Measurements from ENCODE around the gene KDM3B. TPM values are rescaled to one million over a fixed set of nuclear protein-coding genes. Genes with fewer than 3 reads are reported as not detected.

KDM3B gene
- polyA plus RNA-seq, 1 of the 3 experiments (the other 2 are of a cell fraction): 22.4 TPM

GRCh38 chr5:138346889-138347288 is 5.6 kb upstream of the KDM3B start:
- no peaks in the 10 kb centered on the region for H4K20me1 ChIP-seq (ENCODE audit: insufficient read depth)
- DNase-seq: no peak
- CTCF ChIA-PET: interaction anchor here (0.8 to 8.9 kb wide), 2 partner anchors 10 to 201 kb away, joined by 3 to 239 read pairs; partner anchors contain the start of genes CDC25C and FAM53C
- peaks cover 36% of the 10 kb centered on the region for H3F3A ChIP-seq (replicated peaks; ENCODE audit: insufficient read depth)
- no peak overlapping the region for H3K27ac ChIP-seq (ENCODE audit: low read depth in 2 of 2, low read length in 1 of 2)
- no peak overlapping the region for H2AFZ ChIP-seq (ENCODE audit: low read depth)
- WGBS (ENCODE audit: low lambda C conversion rate): 99% methylated on average over 11 of the region's 14 CpGs
- H3K4me2 ChIP-seq: no peak overlapping the region
- no peaks in the 10 kb centered on the region for H3K9me3 ChIP-seq
- TF ChIP-seq ELF1 (IDR thresholded peaks at IDR 0.05): no peak
- H3K27me3 ChIP-seq (ENCODE audit: insufficient read depth): no peaks in the 10 kb centered on the region
- no peaks in the 10 kb centered on the region for H3K9me2 ChIP-seq
- no peak overlapping the region for H3K9ac ChIP-seq
- H3K4me3 ChIP-seq (ENCODE audit: low read depth in 2 of 2, low read length in 1 of 2): no peak overlapping the region
- peaks cover 15% of the 10 kb centered on the region for H3K79me2 ChIP-seq (ENCODE audit: insufficient read depth)
- no peaks in the 10 kb centered on the region for H3K4me1 ChIP-seq (ENCODE audit: control insufficient read depth in 1 of 2, insufficient read depth in 2 of 2, low read depth in 1 of 2, low read length in 1 of 2)
- peaks cover 45 to 62% of the 10 kb centered on the region in 2 experiments for H3K36me3 ChIP-seq (replicated peaks in 1 of 2; ENCODE audit: control insufficient read depth in 1 of 2, insufficient read depth in 2 of 2, low read length in 1 of 2)
- POLR2A ChIA-PET: interaction anchor here (2.3 kb wide), 1 partner anchor 9 kb away, joined by 8 read pairs; the partner anchor contains the start of gene FAM53C

- Histone ChIP-seq H3K27me3 (ENCODE audit: insufficient read depth) (no peaks in the 10 kb centered on the region), H3K9ac (no peak overlapping the region), H3K4me3 (ENCODE audit: low read depth in 2 of 2, low read length in 1 of 2) (no peak overlapping the region), H3K4me1 (ENCODE audit: control insufficient read depth in 1 of 2, insufficient read depth in 2 of 2, low read depth in 1 of 2, low read length in 1 of 2) (peaks cover 7 to 9% of the 10 kb centered on the region in 2 experiments; a peak in 3 of 4 replicates), H3F3A (replicated peaks; ENCODE audit: insufficient read depth) (peaks cover 46% of the 10 kb centered on the region), H3K9me2 (no peaks in the 10 kb centered on the region), H3K4me2 (0 out of 2 replicates have a peak overlapping the region, but pooled peaks have one; percentile 4), H3K9me3 (no peaks in the 10 kb centered on the region), H3K36me3 (replicated peaks in 1 of 2; ENCODE audit: control insufficient read depth in 1 of 2, insufficient read depth in 2 of 2, low read length in 1 of 2) (peaks cover 30 to 44% of the 10 kb centered on the region in 2 experiments), H3K27ac (ENCODE audit: low read depth in 2 of 2, low read length in 1 of 2) (peak overlapping the region in 1 of 2 experiments; percentile 59; a peak in 2 of 4 replicates), H4K20me1 (ENCODE audit: insufficient read depth) (peaks cover 19% of the 10 kb centered on the region), H3K79me2 (ENCODE audit: insufficient read depth) (peaks cover 21% of the 10 kb centered on the region), H2AFZ (ENCODE audit: low read depth) (no peak overlapping the region)
- DNase-seq: no peak
- ChIA-PET POLR2A (no interaction called here), CTCF (interaction anchor here (8.9 kb wide), 1 partner anchor 13 kb away, joined by 239 read pairs; the partner anchor contains the start of genes CDC25C and FAM53C)
- 92% methylated on average over 1 of the region's 1 CpG for WGBS (ENCODE audit: low lambda C conversion rate)
- TF ChIP-seq SIN3A (IDR thresholded peaks at IDR 0.05; ENCODE audit: borderline replicate concordance, low read depth, low read length) (no peak), MXI1 (IDR thresholded peaks at IDR 0.05; ENCODE audit: low read depth, low read length) (no peak), GATA2 (CRISPR knock-in tag; IDR thresholded peaks at IDR 0.05) (no peak), USF1 (IDR thresholded peaks at IDR 0.05; ENCODE audit: borderline replicate concordance, low read depth) (no peak), GABPA (IDR thresholded peaks at IDR 0.05; ENCODE audit: low read depth) (no peak), REST (IDR thresholded peaks at IDR 0.05; ENCODE audit: low read depth, low read length) (no peak), POLR2AphosphoS5 (IDR thresholded peaks at IDR 0.05; ENCODE audit: low read depth, low read length) (no peak), EZH2phosphoT487 (IDR thresholded peaks at IDR 0.05; ENCODE audit: borderline replicate concordance, low read depth) (no peak), RXRA (IDR thresholded peaks at IDR 0.05; ENCODE audit: borderline replicate concordance, low read depth) (no peak), PBX3 (IDR thresholded peaks at IDR 0.05) (no peak), JUND (IDR thresholded peaks at IDR 0.05) (no peak), TAF1 (IDR thresholded peaks at IDR 0.05; ENCODE audit: borderline replicate concordance, low read depth, low read length) (no peak), SMC3 (IDR thresholded peaks at IDR 0.05; ENCODE audit: low read depth, low read length) (no peak), NRF1 (IDR thresholded peaks at IDR 0.05; ENCODE audit: low read depth, low read length) (no peak), FOXM1 (IDR thresholded peaks at IDR 0.05; ENCODE audit: low read depth) (no peak), TCF12 (IDR thresholded peaks at IDR 0.05) (no peak), YY1 (IDR thresholded peaks at IDR 0.05; ENCODE audit: low read depth) (no peak), RCOR1 (IDR thresholded peaks at IDR 0.05; ENCODE audit: low read length) (no peak)
Measured at GRCh38 chr5:138349852-138350562, 2.5 kb upstream of the KDM3B start.

Data from SK-N-SH (cell line).